Activated naive CD8-positive, alpha-beta T cell treated with anti-CD3 and anti-CD28 coated beads, Interleukin-2, amount 10 ng/mL, durations not matched to agents 7 days and 5 days (primary cell): ENCODE data around the gene OPN3. TPM values are rescaled to one million over a fixed set of nuclear protein-coding genes. Genes with fewer than 3 reads are reported as not detected.

ENCODE experiments used
- ATAC-seq: fragments of 150-1000 bp; cut with Tn5 transposase; one replicate; pipeline ENCODE4 v1.10.0; 2021; ENCODE audit warnings: low read depth, moderate library complexity
- POLR2A ChIA-PET: fragments of 350-600 bp; sonication (Branson Sonifier 250); formaldehyde crosslinking; loops from one replicate; lab custom pipeline; 2021; ENCODE audit warnings: antibody characterized with exemption; lab: Charles Lee
- DNase-seq: peaks from one replicate; pipeline ENCODE4 v3.0.0; 2021
- H3K27ac Mint-ChIP-seq: one replicate; pipeline ENCODE4 v1.8.0; 2022; ENCODE audit warnings: mild to moderate bottlenecking, mixed read lengths
- H3K27me3 Mint-ChIP-seq: one replicate; pipeline ENCODE4 v1.8.0; 2022; ENCODE audit warnings: mild to moderate bottlenecking, moderate library complexity, mixed read lengths
- H3K36me3 Mint-ChIP-seq: one replicate; pipeline ENCODE4 v1.8.0; 2021; ENCODE audit warnings: mild to moderate bottlenecking, mixed read lengths
- H3K4me1 Mint-ChIP-seq: one replicate; pipeline ENCODE4 v1.8.0; 2021; ENCODE audit warnings: mixed read lengths
- H3K4me3 Mint-ChIP-seq: one replicate; pipeline ENCODE4 v1.8.0; 2022; ENCODE audit warnings: mild to moderate bottlenecking, moderate library complexity, mixed read lengths
- H3K9me3 Mint-ChIP-seq: one replicate; pipeline ENCODE4 v1.8.0; 2021; ENCODE audit warnings: mixed read lengths
- total RNA-seq, 2 experiments: library from RNA; stranded (reverse); gene quantifications; one replicate each; pipeline ENCODE4 v1.2.3, GENCODE V29; 2021

The OPN3 gene
- total RNA-seq, 2 experiments from 2014 or later: 12.1 to 12.8 TPM

- DNase-seq (no peak), ATAC-seq (no peak)
- POLR2A ChIA-PET: no interaction called here
- H3K4me1 Mint-ChIP-seq: no peaks in the 10 kb centered on the region
- H3K27ac Mint-ChIP-seq: no peak overlapping the region
- no peaks in the 10 kb centered on the region for H3K36me3 Mint-ChIP-seq
- peaks cover 2% of the 10 kb centered on the region for H3K9me3 Mint-ChIP-seq
- peaks cover 2% of the 10 kb centered on the region for H3K27me3 Mint-ChIP-seq
- no peak overlapping the region for H3K4me3 Mint-ChIP-seq
Observed at GRCh38 chr1:241582921-241583321, 57.2 kb downstream of the OPN3 start.

GRCh38 chr1:241579434-241579833 lies 60.7 kb downstream of the OPN3 start:
- POLR2A ChIA-PET: no interaction called here
- H3K4me1 Mint-ChIP-seq: peaks cover 3% of the 10 kb centered on the region
- H3K27ac Mint-ChIP-seq: no peak overlapping the region
- ATAC-seq: no peak
- H3K4me3 Mint-ChIP-seq: no peak overlapping the region
- H3K36me3 Mint-ChIP-seq: peaks cover 2% of the 10 kb centered on the region
- peaks cover 4% of the 10 kb centered on the region for H3K9me3 Mint-ChIP-seq
- H3K27me3 Mint-ChIP-seq: peaks cover 12% of the 10 kb centered on the region
- no peak for DNase-seq

GRCh38 chr1:241574154-241574553 lies 66.0 kb downstream of the OPN3 start:
- H3K4me3 Mint-ChIP-seq: no peak overlapping the region
- H3K36me3 Mint-ChIP-seq: peaks cover 2% of the 10 kb centered on the region
- H3K27ac Mint-ChIP-seq: no peak overlapping the region
- peaks cover 3% of the 10 kb centered on the region for H3K4me1 Mint-ChIP-seq
- DNase-seq (no peak), ATAC-seq (no peak)
- H3K27me3 Mint-ChIP-seq: peaks cover 30% of the 10 kb centered on the region
- peaks cover 6% of the 10 kb centered on the region for H3K9me3 Mint-ChIP-seq
- POLR2A ChIA-PET: no interaction called here

GRCh38 chr1:241569848-241570247 lies 70.3 kb downstream of the OPN3 start:
- POLR2A ChIA-PET: no interaction called here
- Mint-ChIP-seq H3K4me3 (no peak overlapping the region), H3K27me3 (peaks cover 21% of the 10 kb centered on the region), H3K9me3 (peaks cover 2% of the 10 kb centered on the region), H3K36me3 (no peaks in the 10 kb centered on the region), H3K4me1 (no peaks in the 10 kb centered on the region), H3K27ac (no peak overlapping the region)
- DNase-seq (no peak), ATAC-seq (no peak)

GRCh38 chr1:241560849-241561187 lies 79.4 kb downstream of the OPN3 start:
- Mint-ChIP-seq H3K4me1 (peaks cover 1% of the 10 kb centered on the region), H3K36me3 (no peaks in the 10 kb centered on the region), H3K27me3 (no peaks in the 10 kb centered on the region), H3K9me3 (no peaks in the 10 kb centered on the region), H3K27ac (no peak overlapping the region), H3K4me3 (no peak overlapping the region)
- DNase-seq: no peak
- POLR2A ChIA-PET: no interaction called here
- no peak for ATAC-seq

GRCh38 chr1:241560146-241560848 lies 79.9 kb downstream of the OPN3 start:
- ATAC-seq: no peak
- H3K4me3 Mint-ChIP-seq: no peak overlapping the region

GRCh38 chr1:241557551-241558193 lies 82.5 kb downstream of the OPN3 start:
- ATAC-seq: no peak
- Mint-ChIP-seq H3K27ac (no peak overlapping the region), H3K27me3 (no peaks in the 10 kb centered on the region), H3K4me3 (no peak overlapping the region), H3K4me1 (peaks cover 1% of the 10 kb centered on the region), H3K9me3 (peaks cover under 1% of the 10 kb centered on the region), H3K36me3 (peaks cover 1% of the 10 kb centered on the region)
- POLR2A ChIA-PET: no interaction called here
- DNase-seq: no peak

More at GRCh38 chr1:241560146-241560848, 79.9 kb downstream of the OPN3 start:
- Mint-ChIP-seq H3K4me1 (peaks cover 1% of the 10 kb centered on the region), H3K36me3 (no peaks in the 10 kb centered on the region), H3K27ac (no peak overlapping the region), H3K27me3 (no peaks in the 10 kb centered on the region), H3K9me3 (no peaks in the 10 kb centered on the region)
- DNase-seq: no peak
- POLR2A ChIA-PET: no interaction called here

- POLR2A ChIA-PET: no interaction called here
- no peak for ATAC-seq
- Mint-ChIP-seq H3K9me3 (peaks cover 2% of the 10 kb centered on the region), H3K27ac (no peak overlapping the region), H3K4me3 (no peak overlapping the region), H3K27me3 (no peaks in the 10 kb centered on the region), H3K36me3 (peaks cover 2% of the 10 kb centered on the region), H3K4me1 (peaks cover 6% of the 10 kb centered on the region)
- no peak for DNase-seq
Observed at GRCh38 chr1:241557031-241557430, 83.1 kb downstream of the OPN3 start.

GRCh38 chr1:241555526-241555925 lies 84.6 kb downstream of the OPN3 start:
- DNase-seq (no peak), ATAC-seq (no peak)
- no peak overlapping the region for H3K4me3 Mint-ChIP-seq
- POLR2A ChIA-PET: no interaction called here
- H3K9me3 Mint-ChIP-seq: peaks cover 3% of the 10 kb centered on the region
- peaks cover 2% of the 10 kb centered on the region for H3K36me3 Mint-ChIP-seq
- H3K4me1 Mint-ChIP-seq: peaks cover 13% of the 10 kb centered on the region
- no peaks in the 10 kb centered on the region for H3K27me3 Mint-ChIP-seq
- H3K27ac Mint-ChIP-seq: no peak overlapping the region

GRCh38 chr1:241553886-241554592 lies 86.1 kb downstream of the OPN3 start:
- Mint-ChIP-seq H3K4me1 (peaks cover 13% of the 10 kb centered on the region), H3K4me3 (no peak overlapping the region), H3K27me3 (no peaks in the 10 kb centered on the region), H3K27ac (no peak overlapping the region), H3K9me3 (peaks cover 3% of the 10 kb centered on the region), H3K36me3 (peaks cover 2% of the 10 kb centered on the region)
- ATAC-seq (no peak), DNase-seq (no peak)
- POLR2A ChIA-PET: no interaction called here

GRCh38 chr1:241551759-241552638 lies 88.2 kb downstream of the OPN3 start:
- Mint-ChIP-seq H3K36me3 (peaks cover 2% of the 10 kb centered on the region), H3K27me3 (no peaks in the 10 kb centered on the region), H3K4me1 (peaks cover 13% of the 10 kb centered on the region), H3K4me3 (peak overlapping the region; percentile 86), H3K9me3 (peaks cover 3% of the 10 kb centered on the region), H3K27ac (peak overlapping the region; percentile 81)
- DNase-seq (no peak), ATAC-seq (peak; percentile 86)
- POLR2A ChIA-PET: no interaction called here

GRCh38 chr1:241550318-241550717 lies 89.9 kb downstream of the OPN3 start:
- no peak overlapping the region for H3K27ac Mint-ChIP-seq
- POLR2A ChIA-PET: no interaction called here
- DNase-seq: no peak
- H3K4me3 Mint-ChIP-seq: no peak overlapping the region
- H3K36me3 Mint-ChIP-seq: peaks cover 2% of the 10 kb centered on the region
- H3K9me3 Mint-ChIP-seq: peaks cover 3% of the 10 kb centered on the region
- no peaks in the 10 kb centered on the region for H3K27me3 Mint-ChIP-seq
- no peak for ATAC-seq
- H3K4me1 Mint-ChIP-seq: peaks cover 13% of the 10 kb centered on the region

- DNase-seq (no peak), ATAC-seq (no peak)
- peaks cover 3% of the 10 kb centered on the region for H3K9me3 Mint-ChIP-seq
- H3K4me3 Mint-ChIP-seq: no peak overlapping the region
- H3K27ac Mint-ChIP-seq: no peak overlapping the region
- H3K4me1 Mint-ChIP-seq: peaks cover 13% of the 10 kb centered on the region
- POLR2A ChIA-PET: no interaction called here
- peaks cover 2% of the 10 kb centered on the region for H3K36me3 Mint-ChIP-seq
- no peaks in the 10 kb centered on the region for H3K27me3 Mint-ChIP-seq
Observed at GRCh38 chr1:241548008-241548407, 92.2 kb downstream of the OPN3 start.
